Measurements from ENCODE around the gene NKPD1. TPM values are rescaled to one million over a fixed set of nuclear protein-coding genes. Genes with fewer than 3 reads are reported as not detected.

NKPD1 gene
- polyA plus RNA-seq, 1 experiment: 0.05 TPM

- H3K36me3 ChIP-seq (ENCODE audit: control insufficient read depth, insufficient read depth, low read length): peaks cover 5% of the 10 kb centered on the region
- H3K4me3 ChIP-seq (ENCODE audit: low read depth, low read length): no peak overlapping the region
- H3K27me3 ChIP-seq (ENCODE audit: control insufficient read depth, insufficient read depth, low read length): peaks cover 5% of the 10 kb centered on the region
- POLR2A ChIA-PET: no interaction called here
- TF ChIP-seq, protein P1, sequence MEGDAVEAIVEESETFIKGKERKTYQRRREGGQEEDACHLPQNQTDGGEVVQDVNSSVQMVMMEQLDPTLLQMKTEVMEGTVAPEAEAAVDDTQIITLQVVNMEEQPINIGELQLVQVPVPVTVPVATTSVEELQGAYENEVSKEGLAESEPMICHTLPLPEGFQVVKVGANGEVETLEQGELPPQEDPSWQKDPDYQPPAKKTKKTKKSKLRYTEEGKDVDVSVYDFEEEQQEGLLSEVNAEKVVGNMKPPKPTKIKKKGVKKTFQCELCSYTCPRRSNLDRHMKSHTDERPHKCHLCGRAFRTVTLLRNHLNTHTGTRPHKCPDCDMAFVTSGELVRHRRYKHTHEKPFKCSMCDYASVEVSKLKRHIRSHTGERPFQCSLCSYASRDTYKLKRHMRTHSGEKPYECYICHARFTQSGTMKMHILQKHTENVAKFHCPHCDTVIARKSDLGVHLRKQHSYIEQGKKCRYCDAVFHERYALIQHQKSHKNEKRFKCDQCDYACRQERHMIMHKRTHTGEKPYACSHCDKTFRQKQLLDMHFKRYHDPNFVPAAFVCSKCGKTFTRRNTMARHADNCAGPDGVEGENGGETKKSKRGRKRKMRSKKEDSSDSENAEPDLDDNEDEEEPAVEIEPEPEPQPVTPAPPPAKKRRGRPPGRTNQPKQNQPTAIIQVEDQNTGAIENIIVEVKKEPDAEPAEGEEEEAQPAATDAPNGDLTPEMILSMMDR (IDR thresholded peaks at IDR 0.05; ENCODE audit: insufficient read depth, low read depth, low read length): no peak
- CTCF ChIA-PET: no interaction called here
- DNase-seq (ENCODE audit: low read depth): no peak
Observed at GRCh38 chr19:45151320-45151719, 9.5 kb downstream of the NKPD1 start.

DNA sequence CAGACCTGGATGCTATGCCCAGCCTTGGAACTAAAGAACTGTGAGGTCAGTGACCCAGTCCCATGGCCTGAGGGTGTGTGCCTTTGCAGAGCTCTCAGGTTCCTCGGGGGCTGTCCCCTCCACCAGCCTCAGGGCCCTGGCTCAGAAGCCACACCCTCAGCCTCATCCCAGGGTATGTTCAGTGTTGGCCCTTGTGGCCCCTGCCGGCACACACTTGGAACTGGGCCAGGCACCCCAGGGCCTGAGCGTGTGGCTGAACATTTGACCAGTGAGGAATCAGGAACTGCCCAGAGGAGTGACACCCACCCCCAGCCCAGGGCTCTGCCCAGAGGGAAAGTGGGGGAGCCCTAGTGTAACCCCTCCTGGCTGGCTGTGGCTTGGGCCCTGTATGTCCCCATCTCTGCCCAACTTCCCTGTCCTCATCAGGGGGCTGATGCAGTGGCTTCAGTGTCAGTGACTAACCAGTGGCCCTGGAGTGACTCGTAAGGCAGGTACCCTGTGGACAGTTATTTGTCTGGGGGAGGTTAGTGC is 10.0 kb downstream of the NKPD1 start:
- H3K27me3 ChIP-seq (ENCODE audit: control insufficient read depth, insufficient read depth, low read length): peaks cover 5% of the 10 kb centered on the region
- DNase-seq (ENCODE audit: low read depth): no peak
- no peak overlapping the region for H3K4me3 ChIP-seq (ENCODE audit: low read depth, low read length)
- TF ChIP-seq, protein P1 (IDR thresholded peaks at IDR 0.05; ENCODE audit: insufficient read depth, low read depth, low read length): no peak
- peaks cover 8% of the 10 kb centered on the region for H3K36me3 ChIP-seq (ENCODE audit: control insufficient read depth, insufficient read depth, low read length)
- ChIA-PET POLR2A (no interaction called here), CTCF (interaction anchor here (1.3 kb wide), 1 partner anchor 15 kb away, joined by 5 read pairs; no protein-coding TSS in a partner anchor)

DNA sequence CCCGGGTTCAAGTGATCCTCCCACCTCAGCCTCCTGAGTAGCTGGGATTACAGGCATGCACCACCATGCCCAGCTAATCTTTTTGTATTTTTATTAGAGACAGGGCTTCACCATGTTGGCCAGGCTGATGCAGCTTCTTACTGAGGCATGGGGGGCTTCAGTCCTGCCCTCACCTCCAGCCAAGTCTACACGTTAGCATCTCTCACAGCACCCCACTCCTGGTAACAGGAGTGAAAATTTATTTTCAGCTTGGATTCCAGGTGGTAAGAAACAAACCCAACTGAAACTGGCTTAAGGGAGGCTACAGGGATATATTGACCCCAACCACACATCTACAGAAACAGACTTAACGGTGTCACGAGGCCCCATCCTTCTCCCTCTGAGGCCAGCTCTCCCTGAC is 10.6 kb downstream of the NKPD1 start:
- Histone ChIP-seq H3K4me3 (ENCODE audit: low read depth, low read length) (no peak overlapping the region), H3K27me3 (ENCODE audit: control insufficient read depth, insufficient read depth, low read length) (peaks cover 5% of the 10 kb centered on the region), H3K36me3 (ENCODE audit: control insufficient read depth, insufficient read depth, low read length) (peaks cover 12% of the 10 kb centered on the region)
- no peak for DNase-seq (ENCODE audit: low read depth)
- ChIA-PET POLR2A (no interaction called here), CTCF (interaction anchor here (1.3 to 1.5 kb wide), 2 partner anchors 11 to 16 kb away, joined by 3 to 5 read pairs; partner anchors contain the start of gene NKPD1)
- TF ChIP-seq, protein P1 (IDR thresholded peaks at IDR 0.05; ENCODE audit: insufficient read depth, low read depth, low read length): no peak

GRCh38 chr19:45149129-45149528 is 11.7 kb downstream of the NKPD1 start:
- Histone ChIP-seq H3K4me3 (ENCODE audit: low read depth, low read length) (no peak overlapping the region), H3K36me3 (ENCODE audit: control insufficient read depth, insufficient read depth, low read length) (peaks cover 14% of the 10 kb centered on the region), H3K27me3 (ENCODE audit: control insufficient read depth, insufficient read depth, low read length) (peaks cover 5% of the 10 kb centered on the region)
- DNase-seq (ENCODE audit: low read depth): no peak
- POLR2A ChIA-PET: no interaction called here
- TF ChIP-seq, protein P1 (IDR thresholded peaks at IDR 0.05; ENCODE audit: insufficient read depth, low read depth, low read length): no peak
- CTCF ChIA-PET: interaction anchor here (1.0 to 1.5 kb wide), 3 partner anchors 11 to 13 kb away, joined by 3 to 5 read pairs (median 4); partner anchors contain the start of gene NKPD1

DNA sequence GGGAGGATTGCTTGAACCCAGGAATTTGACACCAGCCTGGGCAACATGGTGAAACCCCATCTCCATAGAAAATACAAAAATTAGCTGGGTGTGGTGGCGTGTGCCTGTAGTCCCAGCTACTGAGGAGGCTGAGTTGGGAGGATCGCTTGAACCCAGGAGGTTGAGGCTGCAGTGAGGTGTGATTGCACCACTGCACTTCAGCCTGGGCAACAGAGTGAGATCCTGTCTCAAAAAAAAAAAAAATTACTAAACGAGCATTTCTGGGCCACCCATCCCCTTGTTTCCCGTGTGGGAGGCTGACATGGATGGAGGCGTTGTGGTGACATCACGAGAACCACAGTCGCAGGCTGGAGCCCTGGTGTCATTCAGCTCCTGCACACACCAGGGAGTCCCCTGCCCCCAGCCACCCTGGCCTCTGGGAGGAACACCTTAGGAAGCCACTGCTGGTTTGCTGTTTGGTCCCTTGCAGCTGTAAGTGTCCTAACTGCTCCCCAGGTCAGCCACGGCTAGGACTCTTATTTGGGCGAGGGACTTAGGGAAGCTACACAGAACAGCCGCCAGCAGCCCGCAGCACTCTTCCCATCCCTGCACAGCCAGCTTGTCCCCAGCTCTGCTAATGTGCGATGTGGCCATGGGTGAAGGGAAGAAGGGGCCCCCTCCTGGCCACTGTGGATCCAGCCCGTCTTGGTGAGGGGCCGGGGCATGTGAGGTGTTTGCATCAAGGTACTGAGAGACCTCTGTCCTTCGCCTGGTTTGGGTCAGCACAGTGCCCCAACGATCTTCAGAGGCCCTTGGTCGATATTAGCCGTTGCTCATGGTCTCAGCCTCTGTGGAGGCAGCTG is 12.7 kb downstream of the NKPD1 start:
- CTCF ChIA-PET: interaction anchor here (1.0 to 1.5 kb wide), 2 partner anchors 10 to 12 kb away, joined by 4 to 5 read pairs; no protein-coding TSS in a partner anchor
- Histone ChIP-seq H3K4me3 (ENCODE audit: low read depth, low read length) (no peak overlapping the region), H3K36me3 (ENCODE audit: control insufficient read depth, insufficient read depth, low read length) (peaks cover 17% of the 10 kb centered on the region), H3K27me3 (ENCODE audit: control insufficient read depth, insufficient read depth, low read length) (peaks cover 5% of the 10 kb centered on the region)
- POLR2A ChIA-PET: no interaction called here
- DNase-seq (ENCODE audit: low read depth): no peak
- TF ChIP-seq, protein P1 (IDR thresholded peaks at IDR 0.05; ENCODE audit: insufficient read depth, low read depth, low read length): no peak

Measured in BJ (cell line).